GM23248 (cell line): ENCODE results near the gene BCHE.

ENCODE experiments used
- EZH2 ChIP-seq: fragments of 200-600 bp; sonication (generic); IDR thresholded peaks from 2 replicates; pipeline ENCODE4 v1.6.1; 2018; ENCODE audit warnings: antibody characterized with exemption, mild to moderate bottlenecking; ENCODE audit not compliant: insufficient read depth, poor library complexity, severe bottlenecking
- EZH2phosphoT487 ChIP-seq: fragments of 200-600 bp; sonication (generic); IDR thresholded peaks from 2 replicates; pipeline ENCODE4 v1.6.1; 2018; ENCODE audit warnings: antibody characterized with exemption, moderate library complexity, mild to moderate bottlenecking, low read depth; ENCODE audit not compliant: insufficient read depth

GRCh38 chr3:165753560-165753959 is 83.7 kb downstream of the BCHE start:
- TF ChIP-seq EZH2 (no peak), EZH2phosphoT487 (no peak)
